ENCODE results near the gene IRF8.
"Not testable (repeated sequence)": the region's sequence is repeated elsewhere in the genome, so short reads cannot be mapped to it uniquely, and the experiment has no call there.

Gene IRF8

DNA sequence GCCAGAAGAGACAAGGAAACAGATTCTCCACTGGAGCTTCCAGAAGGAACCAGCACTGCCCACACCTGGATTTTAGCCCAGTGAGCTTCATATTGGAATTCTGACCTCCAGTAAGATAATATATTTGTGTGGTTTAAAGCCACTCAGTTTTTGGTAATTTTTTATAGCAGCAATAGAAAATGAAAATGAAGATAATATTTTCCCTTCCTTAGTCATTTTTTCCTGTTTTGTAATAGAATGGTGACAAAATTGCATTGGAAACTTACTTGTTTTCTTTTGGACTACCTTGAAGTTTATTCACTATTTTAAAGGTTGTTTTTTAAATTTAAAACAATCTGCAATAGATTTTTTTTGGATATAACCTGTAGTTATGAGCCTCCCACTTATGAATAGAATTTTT, 29.8 kb upstream of the IRF8 start:
- no peak for DNase-seq

GRCh38 chr16:85869785-85870558, 29.0 kb upstream of the IRF8 start:
- DNase-seq, result no peak

DNA sequence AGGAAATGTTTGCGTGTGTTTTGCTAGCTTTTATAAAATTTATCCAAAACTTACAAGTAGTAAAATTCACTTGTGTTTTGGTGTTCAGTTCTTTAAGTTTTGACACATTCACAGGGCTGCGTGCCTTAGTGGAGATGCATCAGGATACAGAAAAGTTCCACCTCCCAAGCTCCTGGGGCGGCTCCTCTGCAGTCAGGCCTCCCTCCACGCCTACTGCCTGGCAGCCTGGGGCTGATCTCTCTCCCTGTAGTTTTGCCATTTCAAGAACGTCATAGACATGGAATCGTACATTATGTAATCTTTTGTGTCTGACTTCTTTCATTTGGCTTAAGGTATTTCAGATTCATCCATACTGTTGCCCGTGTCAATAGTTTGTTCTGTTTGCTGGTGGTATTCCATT, 27.2 kb upstream of the IRF8 start:
- DNase-seq, result no peak

- no peak for DNase-seq
These were observed 26.2 kb upstream of the IRF8 start for GRCh38 chr16:85872734-85873133.

- no peak for DNase-seq
These were observed 25.8 kb upstream of the IRF8 start for GRCh38 chr16:85873153-85873552.

GRCh38 chr16:85874031-85874430, 24.9 kb upstream of the IRF8 start:
- not testable (repeated sequence) for DNase-seq

- no peak for DNase-seq
These were observed 20.6 kb upstream of the IRF8 start for GRCh38 chr16:85878407-85878806.

GRCh38 chr16:85878875-85879274, 20.1 kb upstream of the IRF8 start:
- DNase-seq, result no peak

- DNase-seq, result no peak
These were observed 19.4 kb upstream of the IRF8 start for GRCh38 chr16:85879549-85879948.

DNA sequence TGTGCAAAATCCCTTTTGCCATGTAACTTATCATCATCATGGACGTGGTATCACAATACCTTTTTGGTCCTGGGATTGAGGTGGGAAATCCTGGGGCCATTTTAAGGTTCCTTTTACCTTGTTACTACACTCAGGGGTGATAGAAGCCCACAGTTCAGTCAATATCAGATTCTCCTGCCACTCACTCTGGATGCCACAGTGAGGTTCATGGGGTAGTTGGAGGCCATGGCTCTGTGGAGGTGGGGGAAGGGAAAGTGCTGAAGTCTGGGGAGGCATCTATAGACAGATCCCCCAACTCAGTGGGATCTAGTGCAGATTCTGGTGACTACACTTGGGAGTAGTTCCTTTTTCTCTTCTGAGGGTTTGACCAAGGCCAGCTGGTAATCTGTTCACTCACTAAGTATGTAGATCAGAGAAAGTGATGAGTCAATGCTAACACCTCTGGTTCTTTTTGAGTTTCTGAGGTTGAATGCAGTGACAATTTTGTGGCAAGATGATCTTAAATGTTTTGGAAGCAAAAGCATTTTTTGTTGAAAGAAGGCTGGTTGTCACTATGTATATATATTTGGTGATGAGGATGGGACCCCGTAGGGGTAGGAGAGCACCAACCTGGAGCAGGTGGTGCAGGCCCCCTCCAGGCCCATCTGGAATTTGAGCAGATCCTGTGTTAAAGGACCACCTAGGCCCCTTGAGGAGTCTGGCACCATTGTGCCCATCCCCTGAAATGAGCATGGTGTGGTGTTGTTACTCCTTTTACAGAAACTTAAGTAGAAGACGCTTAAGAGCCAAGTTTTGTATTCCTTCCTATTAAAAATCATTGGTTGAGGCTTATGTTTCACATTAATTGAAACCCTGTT, 18.8 kb upstream of the IRF8 start:
- no peak for DNase-seq

- DNase-seq, result no peak
These were observed 18.1 kb upstream of the IRF8 start for GRCh38 chr16:85880861-85881260.

- DNase-seq, result no peak
These were observed 17.5 kb upstream of the IRF8 start for GRCh38 chr16:85881436-85881835.

DNA sequence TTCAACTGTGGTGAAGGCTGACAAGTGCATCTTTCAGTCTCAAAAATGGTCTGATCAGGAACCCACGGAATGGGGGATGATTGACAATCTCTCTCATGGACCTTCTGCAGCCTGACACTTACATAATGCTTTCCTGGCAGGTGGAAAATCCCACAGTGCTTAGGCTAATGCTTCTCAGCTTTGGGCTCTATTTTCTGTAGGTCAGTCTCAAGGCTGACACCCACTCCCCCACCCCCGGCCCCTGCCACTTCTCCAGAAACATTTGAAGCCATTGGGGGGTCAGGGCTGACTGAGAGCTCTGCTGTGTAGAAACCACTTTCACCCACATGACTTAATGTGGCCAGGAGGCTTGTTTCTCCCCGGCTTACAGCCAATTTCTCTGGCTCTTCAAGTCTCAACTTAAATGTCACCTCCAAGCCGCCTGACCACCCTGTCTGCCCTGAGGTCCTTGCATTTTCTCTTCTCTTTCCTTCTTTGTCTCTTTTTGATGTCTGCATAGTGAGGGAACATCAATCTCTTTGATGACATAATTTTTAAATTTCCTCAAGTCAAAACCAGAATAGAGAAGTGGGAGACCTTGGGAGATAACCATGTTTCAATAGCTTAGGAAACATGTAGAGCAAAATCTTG, 16.7 kb upstream of the IRF8 start:
- no peak for DNase-seq

- DNase-seq, result no peak
These were observed 15.1 kb upstream of the IRF8 start for GRCh38 chr16:85883813-85884212.

GRCh38 chr16:85884808-85885463, 14.0 kb upstream of the IRF8 start:
- no peak for DNase-seq

- DNase-seq, result no peak
These were observed 13.4 kb upstream of the IRF8 start for GRCh38 chr16:85885537-85885936.

- no peak for DNase-seq
These were observed 10.3 kb upstream of the IRF8 start for GRCh38 chr16:85888405-85889331.

DNA sequence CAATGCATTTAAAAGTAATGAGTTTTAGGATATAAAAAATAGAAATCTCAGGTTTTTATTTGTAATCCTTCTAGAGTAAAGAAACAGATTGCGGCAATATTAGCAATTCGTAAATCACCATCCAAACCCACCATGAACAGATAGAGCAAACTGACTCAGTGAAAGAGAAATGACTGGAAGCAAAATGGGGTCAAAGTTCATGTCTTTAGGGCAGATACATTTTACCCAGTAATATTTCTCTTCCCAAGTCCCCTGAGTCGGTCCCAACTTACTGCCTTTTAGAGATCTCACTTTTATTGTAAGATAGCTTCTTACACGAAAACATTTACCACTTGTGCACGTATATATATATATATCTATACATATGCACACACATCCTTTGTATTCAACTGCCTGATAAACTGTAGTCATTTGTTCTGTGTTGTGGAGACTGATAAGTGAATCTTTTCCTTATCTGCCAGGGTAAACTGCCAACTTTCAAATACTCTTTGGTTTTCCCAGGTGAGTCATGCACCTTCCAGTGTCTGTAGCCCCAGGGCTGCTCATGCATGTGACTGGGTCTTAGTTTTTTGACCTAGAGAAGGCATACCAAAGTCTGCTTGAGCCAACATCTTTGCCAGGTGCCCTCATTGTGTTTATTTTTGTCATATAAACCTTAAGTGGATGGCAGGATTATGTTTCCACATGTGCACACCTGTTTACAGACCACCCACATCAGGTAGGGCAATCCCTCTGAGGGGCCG, 7.8 kb upstream of the IRF8 start:
- no peak for DNase-seq

- no peak for DNase-seq
These were observed 7.2 kb upstream of the IRF8 start for GRCh38 chr16:85891776-85892166.

DNA sequence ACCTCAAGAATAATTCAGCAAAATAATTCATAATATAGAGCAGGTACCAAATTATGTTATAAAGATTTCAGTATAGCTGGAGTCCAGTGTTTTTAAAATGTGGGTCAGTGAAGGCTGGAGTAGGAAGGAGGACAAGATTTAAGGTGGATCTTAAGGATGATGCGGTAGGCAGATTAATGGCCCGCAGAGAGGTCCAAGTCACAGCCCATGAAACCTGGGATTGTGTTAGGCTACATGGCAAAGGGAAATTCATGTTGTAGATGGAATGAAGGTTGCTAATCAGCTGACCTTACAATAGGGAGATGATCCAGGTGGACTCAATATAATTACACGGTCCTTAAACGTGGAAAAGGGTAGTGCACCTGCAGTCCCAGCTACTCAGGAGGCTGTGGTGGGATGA, 6.2 kb upstream of the IRF8 start:
- no peak for DNase-seq

DNA sequence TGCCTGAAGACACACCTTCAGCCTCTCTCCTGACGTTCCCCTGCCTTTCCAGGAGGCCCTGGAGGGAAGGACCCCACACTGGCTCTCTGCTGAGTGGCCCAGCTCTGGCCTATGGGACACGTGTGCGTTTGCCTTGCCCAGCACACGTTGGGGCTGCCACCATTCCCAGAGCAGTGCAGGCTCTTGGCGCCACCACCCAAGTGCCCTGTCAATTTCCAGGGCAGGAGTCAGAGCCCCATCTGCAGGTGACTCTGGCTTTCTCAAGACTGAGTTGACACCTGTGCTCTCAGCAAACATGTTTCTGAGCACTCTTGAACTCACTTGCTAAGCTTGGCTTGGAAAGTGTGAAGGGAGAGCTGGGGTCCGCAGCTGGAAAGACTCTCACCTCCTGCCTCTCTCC, 4.7 kb upstream of the IRF8 start:
- no peak for DNase-seq

All from activated T-cell treated with anti-CD3 and anti-CD28 coated beads, Interleukin-2, amount 50 U/mL, for 1 hour (primary cell).